DMS53 treated with DMSO at 0.1 percent for 48 hours (cell line): ENCODE measurements around the gene RADIL.

Experiments
- DNase-seq: peaks from one replicate; lab custom pipeline; 2025; ENCODE audit not compliant: unreplicated experiment; lab: John Stamatoyannopoulos, UW

Gene RADIL

DNA sequence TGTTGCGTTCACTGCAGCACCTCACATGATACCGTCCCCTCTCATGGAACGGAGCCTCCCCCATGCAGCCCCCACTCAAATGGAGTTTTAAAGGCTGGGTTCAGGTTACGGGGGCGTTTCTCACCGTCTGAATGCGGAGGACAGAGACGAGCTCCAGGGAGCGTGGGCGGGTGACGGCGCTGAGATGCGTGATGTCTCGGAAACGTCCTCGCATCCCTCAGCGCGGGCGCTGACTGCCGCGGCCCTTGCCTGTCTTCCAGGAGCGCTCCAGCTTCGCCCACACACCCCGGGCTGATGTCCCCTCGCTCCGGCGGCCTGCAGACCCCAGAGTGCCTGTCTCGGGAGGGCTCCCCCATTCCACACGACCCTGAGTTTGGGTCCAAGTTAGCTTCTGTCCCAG lies 124.7 kb downstream of the RADIL start:
- DNase-seq: no peak

- DNase-seq: no peak
Measured at GRCh38 chr7:4758111-4758510, 125.4 kb downstream of the RADIL start.

DNA sequence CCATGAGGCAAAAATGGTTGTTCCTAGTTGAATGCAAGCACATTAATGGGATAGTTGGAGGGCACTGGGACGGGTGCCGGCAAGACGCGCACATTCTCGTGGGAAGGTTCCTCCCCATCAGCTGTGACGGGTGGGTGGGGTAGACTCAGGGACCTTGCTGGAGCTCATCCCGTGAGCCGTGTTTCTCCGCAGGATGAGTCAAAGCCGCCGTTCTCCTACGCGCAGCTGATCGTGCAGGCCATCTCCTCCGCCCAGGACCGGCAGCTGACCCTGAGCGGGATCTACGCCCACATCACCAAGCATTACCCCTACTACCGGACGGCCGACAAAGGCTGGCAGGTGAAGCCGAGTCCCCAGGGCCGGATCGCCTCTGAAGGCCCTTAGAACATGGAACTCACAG lies 128.5 kb downstream of the RADIL start:
- no peak for DNase-seq

DNA sequence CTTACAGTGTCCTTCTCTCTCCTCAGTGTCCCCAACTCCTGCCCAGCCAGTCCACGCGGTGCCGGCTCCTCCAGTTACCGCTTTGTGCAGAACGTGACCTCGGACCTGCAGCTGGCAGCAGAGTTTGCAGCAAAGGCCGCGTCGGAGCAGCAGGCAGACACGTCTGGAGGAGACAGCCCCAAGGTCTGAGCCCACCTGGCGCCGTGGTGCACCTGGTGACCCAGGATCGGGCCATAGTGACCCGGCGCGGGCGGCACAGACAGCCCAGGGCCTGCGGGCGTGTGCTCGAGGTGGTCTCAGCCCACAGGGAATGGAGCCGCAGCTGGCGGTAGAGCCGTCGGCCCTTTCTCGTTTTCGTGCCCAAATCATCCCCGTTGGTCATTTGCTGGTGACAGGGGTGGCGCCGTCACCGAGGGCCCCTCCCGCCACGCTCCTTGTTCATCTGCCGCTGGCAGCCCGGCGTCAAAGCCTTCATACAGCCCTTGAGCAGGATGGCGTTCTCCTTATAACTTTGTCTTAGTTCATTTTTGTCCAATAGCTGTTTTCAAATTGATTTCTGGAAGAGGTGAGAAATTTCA lies 129.0 kb downstream of the RADIL start:
- no peak for DNase-seq

GRCh38 chr7:4753598-4754432 lies 129.7 kb downstream of the RADIL start:
- peak; percentile 52 for DNase-seq

- DNase-seq: no peak
Measured at GRCh38 chr7:4751398-4751947, 132.0 kb downstream of the RADIL start.

GRCh38 chr7:4749798-4750197 lies 133.7 kb downstream of the RADIL start:
- no peak for DNase-seq

DNA sequence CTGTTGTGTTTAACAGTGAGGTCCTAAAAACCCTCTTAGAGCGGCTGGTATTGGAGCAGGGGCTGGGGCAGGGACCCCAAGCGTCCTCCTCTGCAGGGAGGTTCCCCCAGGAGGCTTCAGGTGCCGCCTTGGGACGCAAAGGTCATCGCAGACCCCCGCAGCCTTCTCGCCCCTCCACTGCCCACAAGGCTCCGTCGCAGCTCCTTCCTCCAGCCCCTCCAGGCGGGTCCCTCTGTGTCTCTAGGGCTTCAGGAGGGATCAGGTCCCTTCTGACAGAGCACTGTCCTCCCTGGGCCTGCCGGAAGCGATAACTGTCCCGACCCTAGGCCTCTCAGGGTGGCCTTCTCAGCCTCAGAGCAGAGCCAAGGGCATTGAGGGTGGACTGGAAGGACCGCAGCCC lies 134.2 kb downstream of the RADIL start:
- DNase-seq: no peak
